Measurements from ENCODE around the gene FHIT.

DNA sequence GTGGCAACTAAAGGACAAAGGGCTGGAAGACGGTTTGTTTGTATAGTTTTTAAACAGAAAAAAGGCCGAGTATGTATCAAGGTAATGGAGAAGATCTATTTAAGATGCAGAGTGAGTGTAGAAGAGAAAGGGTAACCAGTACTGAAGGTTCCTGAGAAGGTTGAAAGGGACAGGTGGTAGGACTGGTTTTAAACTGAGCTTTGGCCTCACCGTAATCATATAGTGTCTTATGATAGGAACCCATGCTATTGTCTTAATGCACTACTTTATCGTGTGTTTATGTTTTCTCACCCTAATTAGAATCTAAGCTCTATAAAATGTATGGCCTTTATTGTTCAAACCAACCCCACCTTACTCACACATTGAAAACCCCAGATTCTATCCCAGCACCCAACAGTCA, 32.7 kb downstream of the FHIT start:
- TF ChIP-seq, protein P1, sequence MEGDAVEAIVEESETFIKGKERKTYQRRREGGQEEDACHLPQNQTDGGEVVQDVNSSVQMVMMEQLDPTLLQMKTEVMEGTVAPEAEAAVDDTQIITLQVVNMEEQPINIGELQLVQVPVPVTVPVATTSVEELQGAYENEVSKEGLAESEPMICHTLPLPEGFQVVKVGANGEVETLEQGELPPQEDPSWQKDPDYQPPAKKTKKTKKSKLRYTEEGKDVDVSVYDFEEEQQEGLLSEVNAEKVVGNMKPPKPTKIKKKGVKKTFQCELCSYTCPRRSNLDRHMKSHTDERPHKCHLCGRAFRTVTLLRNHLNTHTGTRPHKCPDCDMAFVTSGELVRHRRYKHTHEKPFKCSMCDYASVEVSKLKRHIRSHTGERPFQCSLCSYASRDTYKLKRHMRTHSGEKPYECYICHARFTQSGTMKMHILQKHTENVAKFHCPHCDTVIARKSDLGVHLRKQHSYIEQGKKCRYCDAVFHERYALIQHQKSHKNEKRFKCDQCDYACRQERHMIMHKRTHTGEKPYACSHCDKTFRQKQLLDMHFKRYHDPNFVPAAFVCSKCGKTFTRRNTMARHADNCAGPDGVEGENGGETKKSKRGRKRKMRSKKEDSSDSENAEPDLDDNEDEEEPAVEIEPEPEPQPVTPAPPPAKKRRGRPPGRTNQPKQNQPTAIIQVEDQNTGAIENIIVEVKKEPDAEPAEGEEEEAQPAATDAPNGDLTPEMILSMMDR (IDR thresholded peaks at IDR 0.05) = no peak
- TF ChIP-seq POLR2A (IDR thresholded peaks at IDR 0.05) (no peak), EP300 (IDR thresholded peaks at IDR 0.05) (no peak), POLR2AphosphoS5 (IDR thresholded peaks at IDR 0.05) (no peak)

Measured in suprapubic skin (tissue), 4 donors.